ENCODE data around the gene MSLN.

MSLN gene

DNA sequence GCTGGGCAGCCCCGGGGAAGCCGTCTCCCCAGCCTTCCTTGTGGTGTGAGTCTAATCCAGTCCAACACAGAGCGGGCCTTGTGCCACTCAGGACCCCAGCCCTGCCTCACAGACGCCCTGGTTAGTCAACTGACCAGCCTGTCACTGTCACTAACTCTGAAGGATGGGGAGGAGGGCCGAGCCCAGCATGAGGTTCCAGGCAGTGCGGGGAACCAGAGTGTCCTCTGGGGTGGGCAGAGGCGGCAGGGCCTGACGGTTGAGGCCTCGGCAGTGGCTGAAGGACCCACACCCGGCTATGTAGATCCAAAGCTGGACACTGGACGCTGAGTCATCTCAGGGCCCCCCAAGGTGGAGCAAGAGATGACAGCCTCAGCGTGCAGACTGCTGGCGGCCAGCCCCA is 19.0 kb downstream of the MSLN start:
- H3K27ac ChIP-seq (ENCODE audit: low read depth, low read length, severe bottlenecking) = no peak overlapping the region
- peaks cover 13% of the 10 kb centered on the region for H3K4me1 ChIP-seq (ENCODE audit: control insufficient read depth, insufficient read depth, low read length, poor library complexity, severe bottlenecking)
- H3K9me3 ChIP-seq (ENCODE audit: control insufficient read depth, low read length) = no peaks in the 10 kb centered on the region
- no peaks in the 10 kb centered on the region for H3K36me3 ChIP-seq (ENCODE audit: control insufficient read depth, insufficient read depth, low read length)
- H3K4me3 ChIP-seq (ENCODE audit: extremely low read depth, insufficient read depth, low read length, poor library complexity, severe bottlenecking) = no peak overlapping the region
- 73 to 90% methylated on average over 9 to 12 of the region's 13 CpGs for WGBS, 2 experiments (ENCODE audit: insufficient coverage in 2 of 2)

DNA sequence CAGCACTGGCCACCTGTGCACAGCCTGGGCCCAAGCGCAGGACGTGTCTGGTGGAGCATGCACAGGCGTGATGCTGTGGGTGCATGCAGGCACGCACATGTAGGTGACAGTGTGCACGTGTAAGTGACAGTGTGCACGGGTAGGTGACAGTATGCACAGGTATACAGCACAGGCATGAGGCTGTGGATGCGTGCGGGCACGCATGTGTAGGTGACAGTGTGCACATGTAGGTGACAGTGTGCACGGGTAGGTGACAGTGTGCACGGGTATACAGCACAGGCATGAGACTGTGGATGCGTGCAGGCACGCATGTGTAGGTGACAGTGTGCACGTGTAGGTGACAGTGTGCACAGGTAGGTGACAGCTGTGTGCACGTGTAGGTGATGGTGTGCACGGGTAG is 19.8 kb downstream of the MSLN start:
- Histone ChIP-seq H3K4me1 (ENCODE audit: control insufficient read depth, insufficient read depth, low read length, poor library complexity, severe bottlenecking) (peaks cover 13% of the 10 kb centered on the region), H3K9me3 (ENCODE audit: control insufficient read depth, low read length) (no peaks in the 10 kb centered on the region), H3K4me3 (ENCODE audit: extremely low read depth, insufficient read depth, low read length, poor library complexity, severe bottlenecking) (no peak overlapping the region), H3K36me3 (ENCODE audit: control insufficient read depth, insufficient read depth, low read length) (peaks cover 6% of the 10 kb centered on the region), H3K27ac (ENCODE audit: low read depth, low read length, severe bottlenecking) (no peak overlapping the region)
- 90% methylated on average over 16 of the region's 16 CpGs for WGBS, 2 experiments (ENCODE audit: insufficient coverage in 2 of 2)

GRCh38 chr16:781346-782010 is 20.9 kb downstream of the MSLN start:
- WGBS, 2 experiments (ENCODE audit: insufficient coverage in 2 of 2) = 76 to 83% methylated on average over 18 to 19 of the region's 19 CpGs
- peaks cover 16% of the 10 kb centered on the region for H3K36me3 ChIP-seq (ENCODE audit: control insufficient read depth, insufficient read depth, low read length)
- H3K4me1 ChIP-seq (ENCODE audit: control insufficient read depth, insufficient read depth, low read length, poor library complexity, severe bottlenecking) = peaks cover 13% of the 10 kb centered on the region
- H3K27ac ChIP-seq (ENCODE audit: low read depth, low read length, severe bottlenecking) = no peak overlapping the region
- no peaks in the 10 kb centered on the region for H3K9me3 ChIP-seq (ENCODE audit: control insufficient read depth, low read length)
- H3K4me3 ChIP-seq (ENCODE audit: extremely low read depth, insufficient read depth, low read length, poor library complexity, severe bottlenecking) = no peak overlapping the region

DNA sequence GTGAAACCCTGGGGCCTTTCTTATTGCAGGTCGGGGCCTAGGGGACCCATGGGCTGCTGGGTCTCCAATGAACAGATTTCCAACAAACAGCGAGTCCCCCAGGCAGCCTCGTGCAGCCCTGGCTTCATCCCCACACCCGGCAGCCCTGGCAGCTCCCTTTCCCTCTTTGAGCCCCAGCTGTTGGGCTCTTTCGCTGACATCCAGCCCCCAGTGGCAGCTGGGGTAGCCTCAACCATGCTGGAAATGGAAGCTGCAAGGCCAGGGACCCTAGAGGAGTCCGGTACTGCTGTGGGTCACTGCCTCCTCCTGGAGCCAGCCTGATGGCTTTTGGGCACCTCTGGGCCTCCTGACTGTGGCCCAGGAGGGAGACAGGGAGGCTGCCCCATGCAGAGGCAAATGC is 21.7 kb downstream of the MSLN start:
- 70 to 80% methylated on average over 6 of the region's 6 CpGs for WGBS, 2 experiments (ENCODE audit: insufficient coverage in 2 of 2)
- Histone ChIP-seq H3K4me3 (ENCODE audit: extremely low read depth, insufficient read depth, low read length, poor library complexity, severe bottlenecking) (no peak overlapping the region), H3K4me1 (ENCODE audit: control insufficient read depth, insufficient read depth, low read length, poor library complexity, severe bottlenecking) (peaks cover 13% of the 10 kb centered on the region), H3K9me3 (ENCODE audit: control insufficient read depth, low read length) (no peaks in the 10 kb centered on the region), H3K27ac (ENCODE audit: low read depth, low read length, severe bottlenecking) (no peak overlapping the region), H3K36me3 (ENCODE audit: control insufficient read depth, insufficient read depth, low read length) (peaks cover 22% of the 10 kb centered on the region)

DNA sequence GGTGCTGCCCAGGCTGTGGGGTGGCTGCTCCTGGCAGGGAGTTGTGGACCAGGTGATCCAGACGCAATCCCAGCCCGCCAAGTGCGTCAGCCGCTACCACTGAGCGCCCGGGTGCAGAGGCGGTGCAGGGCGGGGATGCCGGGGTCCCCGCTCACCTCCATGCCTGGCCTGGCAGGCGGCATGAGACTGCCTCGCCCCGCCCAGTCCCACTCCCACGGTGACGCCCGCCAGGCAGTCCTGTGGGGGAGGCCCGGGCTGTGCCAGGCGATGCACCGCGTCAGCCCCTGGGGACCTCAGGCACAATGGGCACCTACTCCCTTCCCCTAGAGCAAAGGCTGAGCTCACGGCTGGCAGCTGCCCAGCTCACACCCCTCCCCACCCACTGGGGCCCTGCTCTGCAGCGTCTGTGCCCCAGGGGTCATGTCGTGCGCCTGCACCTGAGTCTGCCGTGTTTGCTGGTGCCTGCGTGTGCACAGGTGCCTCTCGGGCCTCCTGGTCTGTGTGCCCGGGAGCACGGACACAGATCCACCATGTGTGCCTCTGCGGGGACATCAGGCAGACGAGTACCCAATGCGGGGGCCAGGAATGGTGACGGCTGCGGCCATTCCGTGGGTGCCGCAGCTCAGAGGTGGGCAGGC is 22.4 kb downstream of the MSLN start:
- no peak overlapping the region for H3K4me3 ChIP-seq (ENCODE audit: extremely low read depth, insufficient read depth, low read length, poor library complexity, severe bottlenecking)
- H3K36me3 ChIP-seq (ENCODE audit: control insufficient read depth, insufficient read depth, low read length) = peaks cover 22% of the 10 kb centered on the region
- H3K4me1 ChIP-seq (ENCODE audit: control insufficient read depth, insufficient read depth, low read length, poor library complexity, severe bottlenecking) = peaks cover 9% of the 10 kb centered on the region
- H3K9me3 ChIP-seq (ENCODE audit: control insufficient read depth, low read length) = no peaks in the 10 kb centered on the region
- WGBS, 2 experiments (ENCODE audit: insufficient coverage in 2 of 2) = 90 to 92% methylated on average over 34 to 36 of the region's 36 CpGs
- H3K27ac ChIP-seq (ENCODE audit: low read depth, low read length, severe bottlenecking) = no peak overlapping the region

GRCh38 chr16:783404-784161 is 23.0 kb downstream of the MSLN start:
- 84 to 88% methylated on average over 12 to 15 of the region's 17 CpGs for WGBS, 2 experiments (ENCODE audit: insufficient coverage in 2 of 2)

DNA sequence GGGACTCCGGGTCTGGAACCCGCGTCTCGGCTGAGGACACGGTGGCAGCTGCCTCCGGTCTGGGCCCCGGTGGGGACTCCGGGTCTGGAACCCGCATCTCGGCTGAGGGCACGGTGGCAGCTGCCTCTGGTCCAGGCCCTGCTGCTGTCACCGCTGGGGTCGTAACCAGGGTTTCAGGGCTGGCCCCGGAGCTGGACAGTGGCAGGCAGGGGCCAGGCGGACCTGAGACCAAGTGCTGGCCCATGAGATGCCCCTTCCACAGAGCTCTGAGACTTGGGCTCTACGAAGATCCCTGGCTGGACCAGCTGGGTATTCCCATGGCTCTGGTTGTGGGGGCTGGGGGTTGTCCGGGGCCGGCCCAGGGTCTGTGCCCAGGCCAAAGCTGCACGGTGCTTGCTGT is 23.9 kb downstream of the MSLN start:
- Histone ChIP-seq H3K36me3 (ENCODE audit: control insufficient read depth, insufficient read depth, low read length) (peaks cover 22% of the 10 kb centered on the region), H3K9me3 (ENCODE audit: control insufficient read depth, low read length) (no peaks in the 10 kb centered on the region), H3K4me3 (ENCODE audit: extremely low read depth, insufficient read depth, low read length, poor library complexity, severe bottlenecking) (no peak overlapping the region), H3K27ac (ENCODE audit: low read depth, low read length, severe bottlenecking) (no peak overlapping the region), H3K4me1 (ENCODE audit: control insufficient read depth, insufficient read depth, low read length, poor library complexity, severe bottlenecking) (no peaks in the 10 kb centered on the region)
- WGBS, 2 experiments (ENCODE audit: insufficient coverage in 2 of 2) = 97% methylated on average over 12 to 19 of the region's 19 CpGs

More at GRCh38 chr16:783404-784161, 23.0 kb downstream of the MSLN start:
- no peaks in the 10 kb centered on the region for H3K9me3 ChIP-seq (ENCODE audit: control insufficient read depth, low read length)
- H3K36me3 ChIP-seq (ENCODE audit: control insufficient read depth, insufficient read depth, low read length) = peaks cover 22% of the 10 kb centered on the region
- H3K27ac ChIP-seq (ENCODE audit: low read depth, low read length, severe bottlenecking) = no peak overlapping the region
- H3K4me3 ChIP-seq (ENCODE audit: extremely low read depth, insufficient read depth, low read length, poor library complexity, severe bottlenecking) = no peak overlapping the region
- H3K4me1 ChIP-seq (ENCODE audit: control insufficient read depth, insufficient read depth, low read length, poor library complexity, severe bottlenecking) = peaks cover 2% of the 10 kb centered on the region

DNA sequence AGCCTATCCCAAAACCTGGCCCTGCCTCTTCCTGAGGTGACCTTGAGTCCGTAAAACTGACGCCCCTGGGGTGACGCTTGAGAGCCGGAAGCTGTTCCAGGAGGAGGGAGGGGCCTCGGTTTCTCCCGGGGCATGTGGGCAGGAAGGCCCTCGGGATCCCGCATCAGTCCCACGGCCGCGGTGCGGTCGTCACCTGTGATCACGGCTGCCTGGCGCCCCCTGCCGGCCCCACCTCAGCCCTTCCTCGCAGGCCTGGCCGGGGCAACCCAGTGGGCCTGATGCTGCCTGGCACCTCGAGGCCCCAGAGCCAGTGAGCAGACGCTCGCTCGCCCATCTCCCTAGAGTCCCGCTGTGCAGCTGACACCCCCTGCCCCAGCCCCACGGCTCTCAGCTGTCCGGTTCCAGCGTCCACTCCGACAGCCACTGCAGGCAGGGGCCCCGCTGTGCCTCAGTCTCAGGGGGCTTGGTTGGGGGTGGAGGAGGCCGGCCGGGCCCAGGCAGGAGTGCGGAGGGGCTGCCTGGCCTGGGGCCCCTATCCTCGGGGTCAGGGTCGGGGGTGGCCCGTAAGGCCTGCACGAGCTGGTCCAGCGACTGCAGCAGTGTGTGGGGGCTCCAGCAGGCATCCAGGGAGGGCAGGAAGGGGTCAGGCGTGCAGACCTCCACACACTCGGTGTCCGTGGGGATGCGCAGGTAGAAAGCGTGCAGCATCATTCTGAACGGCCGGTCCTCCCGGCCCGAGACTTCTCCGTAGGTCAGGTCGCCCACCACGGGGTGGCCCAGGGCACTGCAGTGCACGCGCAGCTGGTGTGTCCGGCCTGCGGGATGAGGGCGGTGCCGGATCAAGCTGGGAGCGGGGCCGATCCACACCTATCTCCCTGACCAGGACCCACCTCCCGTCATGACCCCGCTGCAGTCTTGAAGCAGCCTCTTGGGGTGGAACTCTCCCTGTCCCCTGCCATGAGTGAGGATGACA is 25.3 kb downstream of the MSLN start:
- Histone ChIP-seq H3K4me1 (ENCODE audit: control insufficient read depth, insufficient read depth, low read length, poor library complexity, severe bottlenecking) (no peaks in the 10 kb centered on the region), H3K27ac (ENCODE audit: low read depth, low read length, severe bottlenecking) (no peak overlapping the region), H3K9me3 (ENCODE audit: control insufficient read depth, low read length) (no peaks in the 10 kb centered on the region), H3K36me3 (ENCODE audit: control insufficient read depth, insufficient read depth, low read length) (peaks cover 37% of the 10 kb centered on the region), H3K4me3 (ENCODE audit: extremely low read depth, insufficient read depth, low read length, poor library complexity, severe bottlenecking) (no peak overlapping the region)
- WGBS, 2 experiments (ENCODE audit: insufficient coverage in 2 of 2) = 64 to 71% methylated on average over 45 to 49 of the region's 58 CpGs

- Histone ChIP-seq H3K36me3 (ENCODE audit: control insufficient read depth, insufficient read depth, low read length) (peaks cover 52% of the 10 kb centered on the region), H3K4me1 (ENCODE audit: control insufficient read depth, insufficient read depth, low read length, poor library complexity, severe bottlenecking) (no peaks in the 10 kb centered on the region), H3K27ac (ENCODE audit: low read depth, low read length, severe bottlenecking) (no peak overlapping the region), H3K9me3 (ENCODE audit: control insufficient read depth, low read length) (no peaks in the 10 kb centered on the region), H3K4me3 (ENCODE audit: extremely low read depth, insufficient read depth, low read length, poor library complexity, severe bottlenecking) (peak overlapping the region; percentile 83)
- WGBS, 2 experiments (ENCODE audit: insufficient coverage in 2 of 2) = 50% methylated on average over 37 to 45 of the region's 47 CpGs
Observed at GRCh38 chr16:787321-787966, 26.9 kb downstream of the MSLN start.

- Histone ChIP-seq H3K27ac (ENCODE audit: low read depth, low read length, severe bottlenecking) (peak within 1 kb of the TSS; percentile 29), H3K4me1 (ENCODE audit: control insufficient read depth, insufficient read depth, low read length, poor library complexity, severe bottlenecking) (no peaks in the 10 kb centered on the region), H3K9me3 (ENCODE audit: control insufficient read depth, low read length) (no peaks in the 10 kb centered on the region), H3K36me3 (ENCODE audit: control insufficient read depth, insufficient read depth, low read length) (peaks cover 55% of the 10 kb centered on the region), H3K4me3 (ENCODE audit: extremely low read depth, insufficient read depth, low read length, poor library complexity, severe bottlenecking) (peak within 1 kb of the TSS; percentile 83)
- WGBS, 2 experiments (ENCODE audit: insufficient coverage in 2 of 2) = 0% methylated on average over 24 to 30 of the region's 45 CpGs
Observed at GRCh38 chr16:787978-788398, 27.5 kb downstream of the MSLN start, which contains the start of gene RPUSD1. Gene RPUSD1, minus strand, starts transcription at chr16:788381. Its CDS starts 644 bp downstream, at chr16:787737.
